A172 (cell line): ENCODE data around the gene NF2. TPM values are rescaled to one million over a fixed set of nuclear protein-coding genes. Genes with fewer than 3 reads are reported as not detected.
"Not testable (repeated sequence)": the region's sequence is repeated elsewhere in the genome, so short reads cannot be mapped to it uniquely, and the experiment has no call there.

Source experiments
- DNase-seq: peaks from one replicate; pipeline ENCODE4 v3.0.0-alpha.2; 2015; ENCODE audit warnings: low spot score
- total RNA-seq: library from RNA; depleted of rRNA; stranded (reverse); fragments of >200 nt; shearing (Covaris generic); gene quantifications from 2 replicates; pipeline ENCODE4 v1.2.3, GENCODE V29; 2014

NF2 gene
- total RNA-seq, 1 experiment from 2014 or later: 3.7 TPM

DNA sequence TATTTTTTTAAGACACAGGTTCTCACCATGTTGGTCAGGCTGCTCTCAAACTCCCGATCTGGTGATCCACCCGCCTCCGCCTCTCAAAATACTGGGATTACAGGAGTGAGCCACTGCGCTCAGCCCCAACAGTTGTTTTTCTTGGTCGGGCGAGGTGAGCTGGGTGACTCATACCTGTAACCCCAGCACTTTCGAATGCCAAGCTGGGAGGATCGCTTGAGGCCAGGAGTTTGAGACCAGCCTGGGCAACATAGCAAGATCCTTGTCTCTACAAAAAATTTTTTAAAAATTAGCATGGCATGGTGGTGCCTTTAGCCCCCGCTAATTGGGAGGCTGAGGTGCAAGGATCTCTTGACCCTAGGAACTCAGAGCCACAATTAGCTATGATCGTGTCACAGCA is 7.0 kb upstream of the NF2 start:
- no peak for DNase-seq

DNA sequence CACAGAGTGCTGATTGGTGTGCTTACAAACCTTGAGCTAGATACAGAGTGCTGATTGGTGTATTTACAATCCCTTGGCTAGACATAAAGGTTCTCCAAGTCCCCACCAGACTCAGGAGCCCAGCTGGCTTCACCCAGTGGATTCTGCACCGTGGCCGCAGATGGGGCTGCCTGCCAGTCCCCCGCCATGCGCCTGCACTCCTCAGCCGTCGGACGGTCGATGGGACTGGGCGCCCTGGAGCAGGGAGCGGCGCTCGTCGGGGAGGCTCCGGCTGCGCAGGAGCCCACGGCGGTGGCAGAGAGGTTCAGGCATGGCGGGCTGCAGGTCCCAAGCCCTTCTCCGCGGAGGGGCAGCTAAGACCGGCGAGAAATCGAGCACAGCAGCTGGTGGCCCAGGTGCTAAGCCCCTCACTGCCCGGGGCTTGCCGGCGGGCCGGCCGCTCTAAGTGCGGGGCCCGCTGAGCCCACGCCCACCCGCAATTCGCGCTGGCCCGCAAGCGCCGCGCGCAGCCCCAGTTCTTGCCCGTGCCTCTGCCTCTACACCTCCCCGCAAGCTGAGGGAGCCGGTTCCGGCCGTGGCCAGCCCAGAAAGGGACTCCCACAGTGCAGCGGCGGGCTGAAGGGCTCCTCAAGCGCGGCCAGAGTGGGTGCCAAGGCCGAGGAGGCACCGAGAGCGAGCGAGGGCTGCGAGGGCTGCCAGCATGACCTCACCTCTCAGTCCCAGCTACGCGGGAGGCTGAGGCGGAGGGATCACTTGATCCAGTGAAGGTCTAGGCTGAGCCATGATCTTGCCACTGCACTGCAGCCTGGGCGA is 5.4 kb upstream of the NF2 start:
- DNase-seq: not testable (repeated sequence)

DNA sequence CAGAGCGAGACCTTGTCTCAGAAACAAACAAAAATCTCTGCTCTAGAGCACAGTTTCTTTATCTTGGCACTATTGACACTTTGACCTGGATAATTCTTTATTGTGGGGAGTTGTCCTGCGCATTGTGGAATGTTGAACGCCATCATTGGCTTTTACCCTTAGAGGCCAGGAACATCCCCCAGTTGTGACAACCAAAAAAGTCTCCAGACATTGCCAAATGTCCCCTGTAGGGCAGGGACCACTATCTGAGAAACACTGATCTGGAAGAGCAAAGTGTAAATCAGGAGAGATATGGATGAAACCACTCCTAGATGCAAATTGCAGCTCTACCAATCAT is 4.8 kb upstream of the NF2 start:
- no peak for DNase-seq

DNA sequence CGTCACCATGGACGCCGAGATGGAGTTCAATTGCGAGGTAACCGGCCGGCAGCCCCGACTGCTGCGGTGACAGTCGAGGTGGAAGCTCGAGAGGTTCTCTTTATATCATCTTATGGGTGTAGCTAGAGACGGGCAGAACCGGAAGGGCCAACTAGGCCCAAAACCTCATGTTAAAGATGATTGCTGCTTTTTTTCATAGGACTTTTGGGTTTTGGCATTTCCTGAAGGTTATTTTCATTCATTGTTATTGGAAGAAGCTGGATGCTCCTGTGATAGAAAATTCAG is 585 bp downstream of the NF2 start:
- DNase-seq: no peak

DNA sequence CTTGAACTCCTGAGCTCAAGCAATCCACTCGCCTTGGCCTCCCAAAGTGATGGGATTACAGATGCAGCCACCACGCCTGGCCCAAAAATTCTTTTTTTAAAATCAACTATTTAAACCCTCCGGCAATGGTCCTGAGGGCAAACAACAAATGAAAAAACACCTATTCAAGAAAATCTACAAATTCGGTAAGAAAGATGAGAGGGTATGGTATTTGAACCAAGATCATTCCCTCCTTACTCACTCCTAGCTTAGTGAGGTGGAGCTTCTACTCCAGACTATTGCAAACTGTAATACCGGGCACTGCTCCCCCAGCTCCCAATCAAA is 2.1 kb downstream of the NF2 start:
- no peak for DNase-seq

DNA sequence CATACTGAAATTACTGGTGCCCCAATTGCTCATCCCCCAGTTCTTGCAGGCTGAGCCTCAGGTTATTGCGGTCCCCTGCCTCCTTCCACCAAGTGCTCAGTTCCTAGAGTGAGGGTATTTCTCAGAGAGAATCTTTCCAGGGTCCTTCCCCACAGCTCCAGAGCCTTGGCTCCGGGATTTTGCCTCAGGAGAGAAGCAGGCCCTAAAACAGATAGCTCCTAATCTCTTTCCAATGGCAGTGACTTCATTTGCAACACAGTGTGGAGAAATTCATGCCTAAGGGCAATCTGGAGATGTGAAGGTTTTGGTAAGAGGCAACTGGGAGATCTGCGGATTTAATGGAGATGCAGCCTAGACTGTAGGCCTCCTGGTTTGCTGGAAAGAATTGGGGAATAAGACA is 2.9 kb downstream of the NF2 start:
- no peak for DNase-seq

DNA sequence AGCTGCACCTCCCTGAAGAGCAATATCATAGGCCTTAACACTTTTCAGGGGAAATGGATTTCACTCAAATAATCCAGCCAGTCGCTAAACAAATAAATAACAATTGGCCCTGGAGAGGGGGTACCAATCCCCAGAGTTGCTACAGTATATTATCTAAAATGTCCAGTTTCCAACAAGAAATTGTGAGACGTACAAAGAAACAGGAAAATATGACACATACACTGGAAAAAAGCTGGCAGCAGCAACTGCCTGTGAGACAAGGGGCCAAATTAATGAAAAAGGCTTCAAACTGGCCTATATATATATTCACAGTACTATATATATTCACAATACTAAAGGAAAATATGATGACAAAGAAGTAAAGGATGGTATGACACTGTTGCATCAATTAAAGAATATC is 4.0 kb downstream of the NF2 start:
- no peak for DNase-seq

DNA sequence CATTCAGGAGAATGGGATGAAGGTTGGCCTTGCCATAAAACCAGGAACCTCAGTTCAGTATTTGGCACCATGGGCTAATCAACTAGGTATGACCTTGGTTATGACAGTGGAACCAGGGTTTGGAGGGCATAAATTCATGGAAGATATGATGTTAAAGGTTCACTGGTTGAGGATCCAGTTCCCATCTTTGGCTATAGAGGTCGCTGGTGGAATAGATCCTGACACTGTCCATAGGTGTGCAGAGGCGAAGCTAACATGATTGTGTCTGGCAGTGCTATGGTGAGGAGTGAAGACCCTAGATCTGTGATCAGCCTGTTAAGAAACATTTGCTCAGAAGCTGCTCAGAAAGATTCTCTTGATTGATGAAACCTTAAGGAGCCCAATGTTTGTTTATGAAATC is 5.7 kb downstream of the NF2 start:
- no peak for DNase-seq

DNA sequence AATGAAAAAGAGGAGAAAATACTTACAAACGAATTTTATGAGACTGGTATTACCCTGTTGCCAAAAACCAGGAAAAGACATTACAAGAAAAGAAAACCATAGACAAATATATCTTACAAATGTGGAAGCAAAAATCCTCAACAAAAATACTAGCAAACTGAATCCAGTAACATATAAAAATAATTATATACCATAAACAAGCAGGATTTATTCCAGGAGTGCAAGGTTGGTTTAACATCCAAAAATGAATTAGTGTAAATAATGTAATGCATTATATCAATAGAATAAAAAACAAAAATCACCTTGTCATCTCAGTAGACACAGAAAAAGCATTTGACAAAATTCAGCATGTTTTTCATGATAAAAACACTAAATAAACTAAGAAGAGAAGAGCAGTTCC is 7.3 kb downstream of the NF2 start:
- no peak for DNase-seq

DNA sequence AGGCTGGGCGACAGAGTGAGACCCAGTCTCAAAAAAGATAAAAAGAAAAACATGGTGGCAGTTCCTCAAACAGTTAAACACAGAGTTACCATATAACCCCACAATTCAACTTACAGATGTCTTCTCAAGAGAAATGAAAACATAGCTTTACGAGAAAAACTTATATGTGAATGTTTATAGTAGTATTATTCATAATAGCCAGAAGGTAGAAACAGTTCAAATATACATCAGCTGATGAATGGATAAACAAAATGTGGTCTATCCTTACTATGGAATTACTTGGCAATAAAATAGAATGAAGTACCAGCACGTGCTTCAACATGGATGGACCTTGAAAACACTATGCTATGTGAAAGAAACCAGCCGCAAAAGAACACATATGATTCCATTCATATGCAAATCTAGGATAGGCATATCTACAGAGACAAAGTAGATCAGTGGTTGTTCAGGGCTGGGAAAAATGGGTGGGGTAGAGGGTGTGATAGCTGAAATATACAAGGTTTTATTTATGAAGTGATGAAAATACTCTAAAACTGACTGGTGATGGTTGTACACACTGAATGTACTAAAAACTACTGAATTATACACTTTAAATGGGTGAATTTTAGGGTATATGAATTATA is 12.4 kb downstream of the NF2 start:
- DNase-seq: no peak

DNA sequence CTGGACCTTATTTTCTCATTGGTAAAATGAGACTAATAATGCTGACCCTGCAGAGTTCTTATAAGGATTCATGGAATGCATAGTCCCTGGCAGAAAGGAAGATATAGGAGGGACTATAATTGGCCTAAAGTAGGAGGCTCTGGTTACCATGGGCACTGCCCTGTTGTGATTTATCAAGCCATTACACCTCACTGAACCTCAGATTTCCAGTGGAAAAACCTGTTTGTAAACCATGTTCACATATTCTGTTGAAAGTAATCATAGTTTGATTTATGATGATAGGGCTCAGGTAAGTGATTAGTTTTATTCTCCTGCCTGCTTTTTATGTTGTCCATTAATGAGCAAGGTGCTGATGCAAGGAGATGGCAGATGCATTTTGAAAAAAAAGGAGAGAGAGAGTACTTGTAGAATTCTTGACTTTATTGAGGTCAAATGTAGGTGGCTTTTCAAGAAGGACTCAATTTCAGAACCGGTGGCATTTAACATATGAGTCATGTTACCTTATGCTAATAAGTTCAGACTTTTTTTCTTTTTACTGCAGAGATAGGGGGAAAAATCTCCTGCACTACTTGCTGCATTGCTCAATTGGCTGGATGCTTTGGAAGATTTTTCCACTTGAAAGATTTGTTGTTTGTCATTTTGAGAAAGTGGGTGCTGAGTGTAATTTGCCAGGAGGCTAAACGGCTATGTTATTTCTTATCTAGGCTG is 14.6 kb downstream of the NF2 start:
- peak; percentile 63 for DNase-seq

DNA sequence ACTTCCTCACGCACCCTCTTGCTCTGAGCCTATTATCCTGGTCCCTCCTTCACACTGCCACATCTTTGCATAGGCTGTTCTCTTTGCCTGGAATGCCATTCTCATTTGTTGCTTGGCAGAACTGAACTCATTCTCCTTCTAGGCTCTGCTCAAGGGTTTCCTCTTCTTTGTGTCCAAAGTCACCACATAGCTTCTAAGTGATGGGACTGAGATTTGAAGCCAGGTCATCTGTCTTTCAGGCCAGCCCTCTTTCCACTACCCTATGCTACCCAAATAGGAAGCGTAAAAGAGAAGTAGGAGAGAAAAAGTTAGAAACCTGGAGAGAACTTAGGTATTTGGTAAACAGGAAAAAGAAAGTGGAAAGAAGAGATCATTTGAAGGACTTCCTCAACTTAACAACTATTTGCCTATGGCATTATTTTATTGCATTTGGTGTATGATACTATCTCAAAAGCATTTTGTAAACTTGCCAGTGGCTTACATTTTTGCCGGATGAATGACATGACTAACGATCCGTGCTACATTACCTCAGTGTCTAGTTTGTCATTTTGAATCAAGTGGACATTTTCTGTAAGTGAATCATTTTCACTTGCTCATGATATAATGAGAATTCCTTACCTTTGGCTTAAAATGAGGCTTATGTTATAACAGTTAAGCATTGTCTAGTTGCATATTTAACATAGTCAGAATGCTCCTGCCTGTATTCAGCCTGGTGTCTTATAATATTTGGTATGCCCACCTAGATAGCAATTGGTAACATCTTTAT is 18.5 kb downstream of the NF2 start:
- DNase-seq: peak; percentile 95

DNA sequence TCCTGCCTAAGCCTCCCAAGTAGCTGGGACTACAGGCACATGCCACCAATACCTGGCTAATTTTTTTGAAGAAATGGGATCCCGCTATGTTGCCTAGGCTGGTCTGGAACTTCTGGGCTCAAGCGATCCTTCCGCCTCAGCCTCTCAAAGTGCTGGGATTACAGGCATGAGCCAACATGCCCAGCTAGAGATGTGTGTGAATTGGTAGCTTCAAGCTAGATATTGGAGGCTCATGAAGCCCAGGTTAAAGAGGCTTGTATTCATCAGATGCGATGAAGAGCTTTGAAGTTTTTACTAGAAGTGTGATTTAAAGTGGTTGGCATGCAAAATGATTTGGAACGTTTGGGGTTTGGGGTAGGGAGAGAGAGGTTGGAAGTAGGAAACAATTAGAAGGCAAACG is 19.6 kb downstream of the NF2 start:
- DNase-seq: no peak

DNA sequence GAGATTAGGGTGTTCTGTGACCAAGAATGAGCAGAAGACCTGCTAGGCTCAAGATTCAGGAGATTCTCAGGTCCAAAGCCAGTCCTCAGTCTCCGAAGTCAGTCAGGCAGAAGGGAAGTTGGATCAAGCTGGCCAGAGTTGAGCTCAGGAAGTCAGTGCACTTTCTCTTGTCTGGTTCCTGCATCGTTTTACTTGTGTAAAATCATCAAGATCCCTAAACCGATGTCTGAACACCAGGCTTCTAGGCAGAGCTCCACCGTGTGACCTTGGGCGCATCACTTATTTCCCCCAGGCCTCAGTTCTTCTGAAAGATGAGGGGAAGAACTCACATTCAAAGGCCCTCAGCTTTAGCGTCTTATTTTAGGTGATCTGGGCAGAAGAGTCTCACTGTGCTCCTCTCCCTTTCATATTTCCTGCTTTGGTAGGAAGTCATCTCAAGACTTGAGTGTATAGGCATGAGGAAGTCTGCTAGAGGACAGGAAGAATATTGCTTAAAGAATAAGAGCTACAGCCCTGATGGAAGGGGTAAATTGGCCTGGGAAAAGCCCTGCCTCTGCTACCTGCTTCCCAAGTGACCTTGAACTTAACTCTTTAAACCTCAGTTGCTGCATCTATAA is 20.2 kb downstream of the NF2 start:
- no peak for DNase-seq

DNA sequence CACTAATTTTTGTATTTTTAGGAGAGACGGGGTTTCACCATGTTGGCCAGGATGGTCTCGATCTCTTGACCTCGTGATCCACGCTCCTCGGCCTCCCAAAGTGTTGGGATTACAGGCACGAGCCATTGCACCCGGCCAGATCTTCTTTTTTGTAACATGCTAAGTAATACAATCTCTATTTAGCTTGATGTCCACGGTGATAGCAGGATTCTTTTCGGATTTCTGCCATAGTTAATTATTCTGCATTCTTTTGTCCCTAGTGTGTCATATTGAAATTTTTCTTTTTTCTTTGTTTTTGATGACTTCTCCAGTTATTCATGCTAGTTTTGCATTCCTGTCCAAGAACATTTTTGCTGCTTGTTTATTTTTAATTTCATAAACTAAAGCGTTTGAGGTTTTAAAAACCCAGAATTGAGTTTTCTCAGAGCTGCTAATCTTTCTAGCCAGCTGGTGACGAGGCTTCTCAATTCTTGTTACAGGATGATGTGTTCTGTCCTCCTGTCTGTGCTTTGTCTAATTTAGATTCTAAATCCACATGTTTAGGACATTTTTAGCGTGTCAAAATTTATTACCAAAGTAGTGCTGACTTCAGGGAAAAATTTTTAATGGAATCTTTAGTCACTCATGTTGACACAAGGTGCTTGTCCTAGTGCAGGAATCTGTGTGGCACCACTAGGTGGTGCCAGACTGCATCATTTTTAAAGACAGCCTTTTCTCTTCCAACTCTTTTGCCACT is 21.8 kb downstream of the NF2 start:
- peak; percentile 79 for DNase-seq

DNA sequence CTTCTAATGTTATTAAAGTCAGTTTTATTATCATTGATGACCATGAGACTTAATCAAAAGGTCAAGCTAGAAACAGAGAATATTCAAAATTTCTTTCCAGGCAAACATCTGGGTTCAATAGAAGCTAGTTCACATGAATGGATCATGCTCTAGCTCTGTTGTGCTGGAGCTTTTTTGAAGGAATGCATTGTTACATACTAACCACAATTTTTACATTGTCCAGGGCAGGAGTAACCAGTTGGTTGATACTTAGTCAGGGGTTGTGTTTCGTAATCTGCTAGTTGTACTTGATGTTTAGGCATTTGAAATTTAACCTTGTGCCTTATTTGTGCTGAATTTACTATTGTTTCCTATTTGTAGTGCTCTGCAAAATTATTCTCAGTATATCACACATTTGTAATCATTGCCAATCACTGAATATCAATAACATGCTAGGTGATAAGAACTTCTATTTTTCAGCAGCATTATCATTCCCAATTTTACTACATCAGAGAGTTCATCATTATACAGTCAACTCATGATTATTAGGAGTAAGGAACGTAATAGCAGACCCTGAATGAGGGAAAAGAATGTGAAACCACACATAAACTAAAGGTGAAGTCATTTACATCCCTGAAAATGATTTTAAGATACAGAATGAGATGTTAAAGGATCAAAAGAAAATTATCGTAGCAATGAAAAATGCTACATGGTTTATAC is 23.2 kb downstream of the NF2 start:
- peak; percentile 55 for DNase-seq

DNA sequence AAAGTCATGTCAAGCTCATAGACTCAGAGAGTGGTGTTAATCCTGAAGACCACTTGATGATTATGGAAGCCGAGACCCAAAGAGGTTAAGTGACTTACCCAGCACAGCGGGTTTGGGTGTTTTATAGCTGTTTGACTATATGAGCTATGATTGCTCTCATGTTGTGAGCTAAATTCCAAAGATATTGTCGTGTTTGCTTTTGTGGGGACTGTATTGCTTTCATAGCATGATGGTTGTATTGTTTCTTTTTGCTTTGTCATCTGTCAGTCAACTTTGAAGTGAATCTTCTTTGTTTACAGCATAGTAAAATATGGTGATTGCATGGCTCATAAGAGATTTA is 23.7 kb downstream of the NF2 start:
- DNase-seq: no peak

DNA sequence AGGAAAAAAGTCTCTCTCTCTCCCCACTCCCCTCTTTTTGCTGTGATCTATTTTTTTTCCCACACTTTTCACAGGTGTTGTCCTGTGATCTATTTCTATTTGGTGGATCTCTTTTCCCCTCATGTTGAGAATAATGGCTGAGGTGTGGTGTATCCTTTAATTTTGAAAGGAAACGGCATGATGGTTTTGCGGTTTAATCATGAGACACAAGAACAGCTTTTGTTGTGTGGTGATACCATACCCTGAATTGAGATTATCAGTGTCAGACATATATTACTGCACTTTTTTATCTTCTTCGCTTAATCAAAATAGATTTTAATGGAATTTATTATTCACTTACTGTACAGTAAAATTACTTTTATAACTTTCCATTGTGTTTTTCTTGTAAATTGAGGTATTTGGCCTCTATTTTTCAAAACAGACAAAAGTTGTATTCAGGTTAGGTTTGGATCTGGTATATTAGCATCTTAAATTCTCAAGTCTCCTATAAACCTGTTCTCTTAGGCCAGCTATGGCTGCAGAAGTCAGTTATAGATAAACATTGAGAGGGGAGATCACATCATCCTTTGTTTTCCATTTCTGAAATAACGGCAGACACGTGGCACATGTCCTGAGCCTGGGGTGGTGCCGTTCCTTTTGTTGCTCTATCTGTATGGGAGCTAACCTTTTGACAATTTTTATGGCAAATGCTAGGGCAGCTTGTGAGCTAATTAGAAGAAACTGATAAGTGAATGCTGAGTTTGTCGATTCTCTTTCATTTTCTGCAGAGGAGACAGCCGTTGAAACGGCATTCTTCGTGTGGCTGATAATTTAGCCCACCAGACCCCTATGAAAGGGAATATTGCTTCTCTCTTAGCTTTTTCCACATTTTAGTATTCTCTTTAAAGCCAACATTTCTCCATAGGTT is 25.8 kb downstream of the NF2 start:
- DNase-seq: no peak

DNA sequence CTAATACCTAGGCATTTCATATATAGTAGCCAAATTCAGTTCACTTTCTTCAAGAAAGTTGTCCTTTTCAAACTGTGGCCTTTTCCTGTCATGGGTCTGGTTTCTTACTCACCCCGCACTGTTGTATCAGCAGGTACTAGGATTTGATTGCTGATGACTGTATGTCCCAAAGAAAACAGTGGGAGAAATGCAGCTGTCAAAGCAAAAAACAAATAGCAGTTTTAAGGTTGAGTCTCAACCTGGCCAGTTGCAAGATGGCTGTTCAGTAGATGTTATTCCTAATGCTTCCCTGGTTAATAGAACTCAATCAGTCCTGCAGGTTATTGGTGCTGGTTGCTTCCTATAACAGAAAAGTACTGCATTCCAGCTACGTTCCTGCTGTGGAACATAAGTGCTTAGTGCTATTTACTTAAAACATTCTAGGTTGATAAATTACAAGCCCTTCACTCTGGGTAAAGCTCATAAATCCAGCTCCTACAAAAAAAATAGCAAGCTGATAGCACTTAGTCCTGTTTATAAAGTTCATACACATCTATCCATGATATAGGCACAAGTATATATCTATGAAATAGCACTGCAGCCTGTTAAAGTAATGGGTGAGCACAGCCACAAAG is 26.6 kb downstream of the NF2 start:
- no peak for DNase-seq

DNA sequence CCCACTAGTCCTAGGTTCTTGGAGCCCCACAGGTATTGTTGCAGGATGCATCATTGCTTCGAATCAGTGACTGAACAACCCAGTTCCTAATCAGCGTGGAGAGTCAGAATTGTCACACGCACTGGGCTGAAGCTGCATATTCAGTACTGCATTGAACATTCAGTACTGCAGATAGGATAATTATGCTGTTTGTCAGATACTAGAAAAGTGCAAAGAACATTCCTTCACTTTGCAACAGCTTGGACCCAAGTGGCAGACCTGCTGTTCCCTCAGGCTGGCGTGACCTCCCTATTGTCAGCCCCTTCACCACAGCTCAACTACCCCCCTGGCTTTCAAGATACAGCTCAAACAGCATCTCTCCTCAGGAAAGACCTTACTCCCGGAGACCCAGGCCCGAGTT is 27.6 kb downstream of the NF2 start:
- no peak for DNase-seq
